C4-2B (cell line): ENCODE data around the gene CHCHD6.

Source experiments
- CTCF ChIP-seq: fragments of 450-650 bp; conservative IDR thresholded peaks from 2 replicates; pipeline ENCODE4 v1.5.1; 2017; ENCODE audit warnings: mild to moderate bottlenecking
- ZFX ChIP-seq: fragments of 450-650 bp; IDR thresholded peaks from 2 replicates; pipeline ENCODE4 v1.6.1; 2017

GRCh38 chr3:126834596-126835471 lies 130.8 kb downstream of the CHCHD6 start:
- TF ChIP-seq CTCF (no peak), ZFX (no peak)
